Dermis blood vessel endothelial cell (primary cell): ENCODE results near the gene CTDP1. TPM values are rescaled to one million over a fixed set of nuclear protein-coding genes. Genes with fewer than 3 reads are reported as not detected.

ENCODE experiments used
- DNase-seq: peaks from one replicate; pipeline ENCODE4 v3.0.0; 2010
- total RNA-seq: library from RNA; depleted of rRNA; stranded (reverse); fragments of >200 nt; gene quantifications from 2 replicates; pipeline ENCODE4 v1.2.3, GENCODE V29; 2014

Gene CTDP1
- total RNA-seq, 1 donor from 2014 or later, result 31.1 TPM

- DNase-seq, result no peak
Observed at GRCh38 chr18:79786304-79786703, 106.7 kb downstream of the CTDP1 start.

GRCh38 chr18:79786786-79787526, 107.4 kb downstream of the CTDP1 start:
- no peak for DNase-seq

- DNase-seq, result no peak
Observed at GRCh38 chr18:79787527-79787864, 107.9 kb downstream of the CTDP1 start.

GRCh38 chr18:79787865-79788733, 108.5 kb downstream of the CTDP1 start:
- DNase-seq, result no peak

- no peak for DNase-seq
Observed at GRCh38 chr18:79788734-79789085, 109.1 kb downstream of the CTDP1 start.

- no peak for DNase-seq
Observed at GRCh38 chr18:79789091-79789891, 109.7 kb downstream of the CTDP1 start.

GRCh38 chr18:79789901-79790890, 110.6 kb downstream of the CTDP1 start:
- no peak for DNase-seq

- peak; percentile 50 for DNase-seq
Observed at GRCh38 chr18:79790996-79791972, 111.7 kb downstream of the CTDP1 start.

GRCh38 chr18:79792096-79792987, 112.7 kb downstream of the CTDP1 start:
- DNase-seq, result no peak

GRCh38 chr18:79792988-79793355, 113.4 kb downstream of the CTDP1 start:
- no peak for DNase-seq

GRCh38 chr18:79794846-79795245, 115.2 kb downstream of the CTDP1 start:
- DNase-seq, result no peak

GRCh38 chr18:79795446-79795845, 115.8 kb downstream of the CTDP1 start:
- no peak for DNase-seq

- peak; percentile 33 for DNase-seq
Observed at GRCh38 chr18:79796016-79796415, 116.4 kb downstream of the CTDP1 start.

- no peak for DNase-seq
Observed at GRCh38 chr18:79796531-79797405, 117.2 kb downstream of the CTDP1 start.

GRCh38 chr18:79797518-79798345, 118.1 kb downstream of the CTDP1 start, which contains the start of gene KCNG2:
TSS of gene KCNG2 (plus strand) at chr18:79797938. CDS start at chr18:79863668, 65,730 bp downstream.
- DNase-seq, result peak; percentile 30

- no peak for DNase-seq
Observed at GRCh38 chr18:79798346-79798998, 118.9 kb downstream of the CTDP1 start.

- no peak for DNase-seq
Observed at GRCh38 chr18:79798999-79799370, 119.4 kb downstream of the CTDP1 start.
